ENCODE results near the gene PRAMEF1.
"Not testable (repeated sequence)": the region's sequence is repeated elsewhere in the genome, so short reads cannot be mapped to it uniquely, and the experiment has no call there.

The PRAMEF1 gene

GRCh38 chr1:12775443-12775842 is 15.8 kb upstream of the PRAMEF1 start:
- no peak for DNase-seq (ENCODE audit: low read depth)

DNA sequence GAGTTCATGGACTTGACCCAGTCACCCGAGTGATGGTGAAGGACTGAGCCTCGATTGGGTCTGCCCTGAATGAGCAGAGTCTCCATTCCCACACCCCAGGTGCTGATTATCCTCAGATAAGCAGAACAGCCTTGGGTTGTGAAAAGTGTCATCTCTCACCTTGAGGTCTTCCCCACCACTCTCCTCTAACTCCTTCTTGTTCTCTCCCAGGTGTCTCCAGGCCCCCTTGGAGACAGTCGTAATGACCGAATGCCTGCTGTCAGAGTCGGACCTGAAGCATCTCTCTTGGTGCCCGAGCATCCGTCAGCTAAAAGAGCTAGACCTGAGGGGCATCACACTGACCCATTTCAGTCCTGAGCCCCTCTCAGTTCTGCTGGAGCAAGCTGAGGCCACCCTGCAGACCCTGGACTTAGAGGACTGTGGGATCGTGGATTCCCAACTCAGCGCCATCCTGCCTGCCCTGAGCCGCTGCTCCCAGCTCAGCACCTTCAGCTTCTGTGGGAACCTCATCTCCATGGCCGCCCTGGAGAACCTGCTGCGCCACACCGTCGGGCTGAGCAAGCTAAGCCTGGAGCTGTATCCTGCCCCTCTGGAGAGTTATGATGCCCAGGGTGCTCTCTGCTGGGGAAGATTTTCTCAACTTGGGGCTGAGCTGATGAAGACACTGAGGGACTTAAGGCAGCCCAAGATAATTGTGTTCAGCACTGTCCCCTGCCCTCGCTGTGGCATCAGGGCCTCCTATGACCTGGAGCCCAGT is 14.2 kb upstream of the PRAMEF1 start:
- no peak for DNase-seq (ENCODE audit: low read depth)

- DNase-seq (ENCODE audit: low read depth), result no peak
Observed at GRCh38 chr1:12778061-12778460, 13.1 kb upstream of the PRAMEF1 start.

DNA sequence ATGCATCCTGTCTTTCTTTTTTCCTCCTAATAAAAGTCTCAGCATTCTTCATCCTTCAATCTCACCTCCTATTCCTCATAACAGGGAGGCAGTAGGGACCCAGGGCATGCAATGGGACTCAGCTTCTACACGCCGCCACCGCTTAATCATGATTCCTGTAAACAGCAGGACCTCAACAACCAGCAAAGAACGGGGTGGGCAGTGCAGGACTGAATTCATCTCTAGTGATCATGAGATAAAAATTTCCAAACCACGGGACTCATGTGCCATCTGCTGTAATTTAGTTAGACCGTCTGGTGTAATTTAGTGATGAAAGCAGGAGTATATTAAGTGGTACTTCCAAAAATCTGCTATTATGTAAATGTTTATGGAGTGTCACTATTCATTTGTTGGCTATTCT is 12.3 kb upstream of the PRAMEF1 start:
- DNase-seq (ENCODE audit: low read depth), result no peak

DNA sequence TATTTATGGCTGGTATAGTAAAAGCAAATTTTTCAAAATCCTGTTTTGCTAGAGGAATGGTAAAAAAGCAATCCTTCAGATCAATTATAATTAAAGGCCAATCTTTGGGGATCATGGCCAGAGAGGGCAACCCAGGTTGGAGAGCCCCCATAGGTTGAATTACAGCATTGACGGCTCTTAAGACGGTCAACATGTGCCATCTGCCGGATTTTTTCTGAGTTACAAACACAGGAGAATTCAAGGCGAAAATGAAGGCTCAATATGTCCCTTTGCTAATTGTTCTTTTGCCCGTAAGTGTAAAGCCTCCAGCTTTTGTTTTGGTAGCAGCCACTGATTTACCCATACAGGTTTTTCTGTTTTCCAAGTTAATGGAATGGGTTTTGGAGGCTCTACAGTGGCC is 9.7 kb upstream of the PRAMEF1 start:
- not testable (repeated sequence) for DNase-seq (ENCODE audit: low read depth)

DNA sequence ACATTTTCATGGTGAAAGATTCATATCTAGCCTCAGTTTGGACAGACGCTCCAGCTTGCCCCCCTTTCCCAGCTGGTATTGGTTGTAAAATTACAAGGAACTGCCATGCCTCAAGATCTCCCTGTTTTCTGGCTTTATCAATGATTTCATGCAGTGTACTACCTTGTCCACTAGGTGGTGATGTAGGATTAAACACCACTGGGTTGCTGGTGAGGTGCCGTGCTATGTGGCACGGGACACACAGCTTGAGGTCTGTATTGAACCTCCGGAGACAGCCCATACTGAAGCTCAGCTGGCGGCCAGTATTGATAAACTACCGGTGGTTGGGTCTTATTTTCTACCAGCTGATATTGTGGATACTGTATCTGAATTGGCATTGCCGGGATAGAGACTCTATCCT is 7.4 kb upstream of the PRAMEF1 start:
- DNase-seq (ENCODE audit: low read depth), result not testable (repeated sequence)

DNA sequence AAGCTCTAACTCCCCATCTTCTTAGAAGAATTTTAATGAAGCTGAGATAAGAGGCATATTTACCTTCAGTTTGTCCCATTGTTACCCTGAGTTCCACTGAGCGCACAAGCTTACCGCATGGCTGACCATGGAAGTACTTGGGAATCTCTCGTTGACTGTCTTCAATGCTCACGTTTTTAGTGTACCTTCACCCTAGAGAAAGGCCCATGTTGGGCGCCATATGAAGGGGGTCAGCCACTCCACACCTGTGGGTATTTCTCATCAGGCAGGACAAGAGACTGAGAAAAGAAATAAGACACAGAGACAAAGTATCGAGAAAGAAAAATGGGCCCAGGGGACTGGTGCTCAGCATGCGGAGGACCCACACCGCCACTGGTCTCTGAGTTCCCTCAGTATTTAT is 6.5 kb upstream of the PRAMEF1 start:
- DNase-seq (ENCODE audit: low read depth), result not testable (repeated sequence)

DNA sequence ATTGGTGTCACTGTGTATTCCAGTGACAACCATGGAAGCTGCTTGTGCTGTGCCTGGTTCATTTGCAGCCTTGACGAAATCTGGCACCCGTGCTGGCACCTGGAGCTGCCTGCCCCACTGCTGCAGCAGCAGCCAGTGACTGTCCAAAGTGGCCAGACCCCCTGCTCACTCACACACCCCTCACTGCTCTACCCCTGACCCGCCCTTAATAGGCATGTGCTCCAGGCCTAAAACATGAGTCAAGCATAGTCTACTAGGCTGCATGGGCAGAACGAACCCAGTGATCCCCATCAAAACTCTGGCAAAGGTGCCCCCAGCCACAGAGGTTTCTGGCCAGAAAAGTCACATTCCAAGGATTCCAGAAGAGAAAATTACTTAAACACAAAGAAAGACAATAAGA is 7.7 kb downstream of the PRAMEF1 start:
- no peak for DNase-seq (ENCODE audit: low read depth)

DNA sequence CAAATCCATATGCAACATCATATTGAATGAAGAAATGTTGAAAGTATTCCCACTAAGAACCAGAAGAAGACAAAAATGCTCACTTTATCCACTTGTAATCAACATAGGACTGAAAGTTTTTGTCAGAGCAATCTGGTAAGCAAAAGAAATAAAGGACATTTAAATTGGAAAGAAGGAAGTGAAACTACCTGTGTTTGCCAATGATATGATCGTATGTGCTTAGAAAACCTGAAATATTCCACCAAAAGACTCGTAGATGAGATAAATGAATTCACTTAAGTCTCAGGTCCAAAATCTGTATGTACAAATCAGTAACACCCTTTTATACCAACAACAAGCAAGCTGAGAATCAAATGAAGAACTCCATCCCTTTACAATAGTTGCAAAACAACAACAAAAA is 8.5 kb downstream of the PRAMEF1 start:
- no peak for DNase-seq (ENCODE audit: low read depth)

DNA sequence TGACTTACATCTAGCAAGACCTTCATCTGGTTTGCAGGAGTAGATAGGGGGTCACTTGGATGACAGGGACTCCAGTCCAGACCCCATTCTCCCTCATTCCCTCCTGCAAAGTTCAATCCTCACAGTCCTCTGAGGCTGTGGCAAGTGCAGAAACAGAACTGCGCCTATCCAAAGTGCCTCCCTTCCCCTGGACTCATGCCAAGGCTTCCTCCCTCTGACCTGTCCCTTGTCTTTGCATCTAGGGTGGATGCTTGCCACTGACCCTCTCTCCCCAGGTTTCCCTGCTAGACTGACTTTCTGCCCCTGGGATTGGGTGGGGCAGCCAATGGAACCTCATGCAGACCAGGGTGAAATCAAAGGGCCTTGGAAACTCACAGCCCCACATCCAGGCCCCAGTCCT is 18.7 kb downstream of the PRAMEF1 start:
- DNase-seq (ENCODE audit: low read depth), result no peak

- no peak for DNase-seq (ENCODE audit: low read depth)
Observed at GRCh38 chr1:12810691-12811408, 19.7 kb downstream of the PRAMEF1 start.

DNA sequence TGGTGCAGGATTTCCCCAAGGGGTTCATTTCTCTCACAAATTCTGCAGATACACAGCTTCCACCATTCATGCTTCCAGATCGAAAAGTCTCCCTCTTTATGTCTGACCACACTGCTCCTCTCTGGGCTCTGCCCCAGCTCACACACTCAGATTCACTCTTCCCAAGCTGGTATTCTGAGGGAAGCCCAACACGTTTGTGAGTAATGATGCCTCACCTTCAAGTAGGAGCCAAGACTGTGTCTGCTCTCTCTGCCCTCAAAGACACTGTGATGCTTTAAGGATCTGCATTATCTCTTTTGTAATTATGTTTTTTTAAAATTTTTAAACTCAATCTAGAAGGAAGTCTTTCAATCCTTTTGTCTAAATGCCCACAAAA is 20.2 kb downstream of the PRAMEF1 start:
- no peak for DNase-seq (ENCODE audit: low read depth)

- not testable (repeated sequence) for DNase-seq (ENCODE audit: low read depth)
Observed at GRCh38 chr1:12819061-12819460, 27.9 kb downstream of the PRAMEF1 start.

GRCh38 chr1:12831310-12831709 is 40.1 kb downstream of the PRAMEF1 start, which contains the start of gene PRAMEF11:
PRAMEF11 (minus strand) TSS chr1:12831410; CDS start chr1:12828789, 2,621 bp downstream.
- not testable (repeated sequence) for DNase-seq (ENCODE audit: low read depth)

GRCh38 chr1:12833251-12833650 is 42.1 kb downstream of the PRAMEF1 start:
- DNase-seq (ENCODE audit: low read depth), result not testable (repeated sequence)
